G401.6 (cell line): ENCODE data around the gene TMEM125.

Experiments used
- FAIRE-seq: peaks from 2 replicates; lab custom pipeline; 2012; peaks lifted over from hg19 to GRCh38; lab: Jason Lieb, UNC

Gene TMEM125

DNA sequence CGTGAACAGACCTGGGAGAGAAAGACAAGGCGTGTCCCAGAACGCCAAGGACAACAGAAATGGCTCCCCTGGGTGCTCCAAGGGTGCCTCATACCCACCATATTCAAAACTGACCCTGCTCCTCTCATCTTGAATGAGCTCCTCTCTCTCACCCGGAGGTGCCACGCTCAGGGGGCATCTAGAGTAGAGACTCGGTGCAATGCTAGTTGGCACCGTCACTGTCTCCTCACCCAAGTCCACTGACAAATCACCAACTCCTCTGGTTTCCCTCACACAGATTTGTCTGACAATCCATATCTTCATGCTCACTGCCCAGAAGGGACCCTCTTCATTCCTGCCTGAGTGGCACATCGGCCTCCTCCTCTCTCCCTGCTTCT is 5.0 kb downstream of the TMEM125 start:
- FAIRE-seq: no peak

DNA sequence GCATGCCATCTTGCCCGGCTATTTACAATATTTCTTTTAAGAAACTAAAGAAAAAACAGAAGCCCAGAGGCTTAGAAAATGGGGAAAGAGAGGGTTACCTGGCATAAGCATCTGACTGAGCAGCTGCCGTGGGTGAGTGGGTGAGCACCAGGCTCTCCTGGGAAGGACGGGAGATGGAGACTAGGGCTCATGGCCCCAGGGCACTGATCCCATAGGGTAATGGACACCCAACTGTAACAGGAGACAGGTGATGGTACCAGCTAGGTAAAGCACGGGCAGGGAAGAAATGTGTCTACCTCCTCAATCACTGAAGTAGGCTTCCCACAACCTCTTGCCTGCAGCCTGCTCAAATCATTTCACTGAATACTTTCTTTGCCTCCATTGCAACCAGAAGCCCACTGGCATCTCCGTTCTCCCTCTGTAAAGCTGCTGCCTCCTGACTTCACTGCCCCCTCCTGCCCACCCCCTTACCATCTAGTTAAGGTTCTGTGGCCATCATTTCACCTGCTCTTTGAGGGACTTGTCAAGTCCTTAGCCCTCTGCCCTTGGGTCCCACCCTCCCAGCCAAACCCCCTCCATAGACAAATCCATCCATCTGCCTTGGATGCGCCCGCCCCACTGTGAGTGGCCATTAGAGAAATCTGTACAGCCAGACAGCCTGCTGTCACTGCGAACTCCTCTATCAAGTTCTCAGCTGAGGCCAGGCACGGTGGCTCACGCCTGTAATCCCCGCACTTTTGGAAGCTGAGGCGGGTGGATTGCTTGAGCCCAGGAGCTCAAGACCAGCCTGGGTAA is 6.2 kb downstream of the TMEM125 start:
- FAIRE-seq: no peak

DNA sequence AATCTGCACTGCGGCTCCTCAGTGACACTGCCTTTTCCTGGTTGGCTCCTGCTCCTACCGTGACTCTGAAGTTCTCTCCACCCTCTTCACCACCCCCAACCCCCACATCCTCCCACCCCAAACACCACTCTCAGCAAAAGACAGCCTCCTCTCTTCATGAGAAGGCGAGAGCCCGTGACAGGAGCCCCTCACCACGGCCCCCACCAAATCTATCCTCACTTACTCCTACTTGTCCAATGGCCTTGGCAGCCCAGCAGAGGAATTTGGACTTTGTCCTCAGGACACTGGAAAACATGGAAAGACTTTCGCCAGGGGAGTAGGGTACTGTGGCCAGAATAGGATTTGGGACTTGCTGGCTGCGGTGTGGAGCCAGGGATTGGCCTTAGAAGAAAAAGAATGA is 6.9 kb downstream of the TMEM125 start:
- no peak for FAIRE-seq

GRCh38 chr1:43277116-43277876 is 7.5 kb downstream of the TMEM125 start:
- FAIRE-seq: no peak

- FAIRE-seq: no peak
Observed at GRCh38 chr1:43279161-43279560, 9.4 kb downstream of the TMEM125 start.

DNA sequence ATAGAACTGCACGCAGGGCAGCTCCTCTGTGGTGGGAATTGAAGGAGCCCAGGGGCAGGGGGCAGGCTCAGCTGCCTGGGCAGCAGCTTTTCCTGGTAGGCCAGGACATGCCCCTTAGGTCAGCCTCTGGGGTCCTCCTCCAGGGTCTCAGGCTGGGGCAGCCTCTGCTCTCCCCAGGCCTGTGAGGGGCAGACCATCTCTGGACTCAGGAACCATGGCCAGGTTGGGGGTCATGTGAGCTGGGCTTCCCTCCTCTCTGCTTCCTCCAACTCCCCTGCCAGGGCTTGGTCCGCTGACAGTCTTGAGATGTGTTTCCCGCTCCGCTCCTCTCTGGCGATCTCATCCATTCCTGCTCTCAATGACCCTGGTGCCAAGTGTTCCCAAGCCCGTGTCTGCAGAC is 9.9 kb downstream of the TMEM125 start:
- no peak for FAIRE-seq

- no peak for FAIRE-seq
Observed at GRCh38 chr1:43280692-43281091, 10.9 kb downstream of the TMEM125 start.

DNA sequence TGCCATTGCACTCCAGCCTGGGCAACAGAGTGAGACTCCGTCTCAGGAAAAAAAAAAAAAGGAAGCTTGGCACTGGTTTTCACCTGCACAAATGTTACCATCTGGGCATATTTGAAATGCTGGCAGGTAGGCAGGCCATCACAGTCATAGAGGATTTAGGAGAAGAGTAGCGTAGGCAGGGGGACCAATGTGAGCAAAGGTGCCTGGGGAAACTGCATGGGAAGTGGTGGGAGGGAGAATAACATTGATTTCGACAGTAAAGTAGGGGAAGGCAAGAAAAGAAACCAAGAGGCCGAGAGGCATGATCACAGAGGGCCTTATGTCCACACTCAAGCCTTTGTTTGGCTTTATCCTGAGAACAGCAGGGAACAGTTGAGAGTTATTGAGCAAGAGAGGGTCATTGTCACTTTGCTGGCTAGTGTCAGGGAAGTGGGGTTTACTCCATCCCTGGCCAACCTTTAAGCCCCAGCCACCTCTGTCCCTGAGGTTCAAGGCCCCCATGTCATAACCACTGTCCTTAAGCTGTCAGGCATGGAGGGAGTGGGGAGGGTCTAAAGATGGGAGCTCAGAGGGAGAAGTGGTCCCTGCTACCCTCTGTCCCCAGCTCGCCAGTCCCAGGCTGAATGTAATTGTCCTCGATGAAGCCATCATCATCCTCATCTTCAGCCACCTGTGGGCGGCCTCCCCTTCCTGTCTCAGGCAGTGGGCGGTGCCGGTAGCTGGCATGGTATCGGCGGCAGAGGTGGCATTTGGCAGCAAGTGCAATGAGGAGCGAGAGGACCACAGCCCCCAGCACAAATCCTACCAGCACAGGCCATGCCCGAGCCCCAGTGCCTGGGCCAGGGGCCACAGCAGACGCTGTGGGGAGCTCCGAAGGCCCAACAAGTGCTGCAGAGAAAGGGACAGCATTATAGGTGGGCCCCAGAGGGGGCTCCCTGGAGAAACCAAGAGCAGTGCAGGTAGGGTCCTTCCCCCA is 12.7 kb downstream of the TMEM125 start:
- FAIRE-seq: no peak

DNA sequence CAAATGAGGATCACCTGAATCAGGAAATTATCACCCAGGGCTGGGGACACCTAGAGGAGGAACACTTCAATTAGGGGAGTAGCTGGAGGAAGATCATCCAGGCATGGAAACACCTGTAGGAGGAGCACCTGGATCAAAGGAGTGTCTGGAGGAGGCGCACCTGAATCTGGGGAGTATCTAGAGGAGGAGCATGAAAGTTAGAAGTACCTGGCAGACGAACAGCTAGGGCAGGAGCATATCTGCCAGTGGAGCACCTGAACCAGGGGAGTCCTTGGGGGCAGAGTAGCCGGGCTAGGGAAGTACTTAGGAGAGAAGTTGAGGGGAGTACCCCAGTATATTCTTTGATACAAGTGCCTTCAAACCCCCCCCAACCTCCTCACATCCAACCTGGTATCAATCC is 14.3 kb downstream of the TMEM125 start:
- FAIRE-seq: no peak

GRCh38 chr1:43284546-43285110 is 14.8 kb downstream of the TMEM125 start:
- no peak for FAIRE-seq

DNA sequence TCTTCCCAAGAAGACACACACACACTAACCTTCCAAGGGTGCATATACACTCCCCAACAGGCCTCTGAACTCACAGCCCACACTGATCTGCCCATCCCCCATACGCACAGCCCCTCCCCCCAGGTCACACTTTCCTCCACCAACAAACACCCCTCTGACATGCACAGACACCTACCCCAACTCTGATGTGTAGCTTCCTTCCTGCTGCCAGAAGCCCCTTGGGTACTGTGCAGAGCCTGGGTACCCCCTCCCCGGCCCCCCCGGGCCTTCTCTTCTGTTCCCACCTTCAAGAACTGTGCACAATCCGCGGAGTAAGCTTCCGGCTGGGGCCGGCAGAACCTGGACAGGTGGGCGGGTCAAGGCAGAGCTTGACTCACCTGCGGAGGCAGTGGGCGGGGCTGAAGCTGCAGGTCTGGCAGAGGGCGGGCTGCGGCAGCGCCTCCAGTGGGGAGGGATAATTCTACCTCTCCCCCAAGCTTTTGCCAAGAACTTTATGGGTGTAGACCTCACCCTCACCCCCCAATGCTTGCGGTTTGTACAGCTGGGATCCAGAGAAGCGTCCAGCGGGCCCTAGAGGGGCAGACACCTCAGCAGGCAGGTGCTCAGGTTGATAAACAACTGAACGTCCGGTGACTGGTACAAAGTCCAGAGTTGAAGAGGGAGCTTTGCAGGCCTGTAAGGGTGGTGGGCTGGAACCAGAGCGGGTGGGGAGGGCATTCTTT is 15.6 kb downstream of the TMEM125 start, which contains the start of gene C1orf210:
C1orf210 (minus strand) TSS at position 313 of the 722 bp plus-strand sequence. CDS start 2,311 bp downstream, outside the sequence.
- no peak for FAIRE-seq

DNA sequence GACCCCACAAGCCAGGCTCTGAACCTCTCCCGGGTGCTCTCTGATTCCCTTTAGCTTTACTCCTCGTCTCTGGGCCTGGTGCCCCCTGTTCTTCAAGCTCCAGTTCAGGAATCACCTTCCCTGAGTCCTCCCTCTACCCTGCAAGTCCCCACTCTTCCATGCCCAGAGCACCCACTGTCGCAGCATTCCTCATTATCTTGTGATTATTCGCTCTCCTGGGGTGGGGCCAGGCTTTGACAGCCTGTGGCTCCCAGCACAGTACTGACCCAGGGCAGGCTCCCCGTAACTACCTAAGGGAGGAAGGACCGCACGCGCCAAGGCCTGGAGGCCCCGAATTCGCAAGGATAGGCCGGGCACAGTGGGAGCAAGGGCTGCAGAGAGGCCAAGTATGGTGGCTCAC is 16.3 kb downstream of the TMEM125 start:
- FAIRE-seq: no peak

DNA sequence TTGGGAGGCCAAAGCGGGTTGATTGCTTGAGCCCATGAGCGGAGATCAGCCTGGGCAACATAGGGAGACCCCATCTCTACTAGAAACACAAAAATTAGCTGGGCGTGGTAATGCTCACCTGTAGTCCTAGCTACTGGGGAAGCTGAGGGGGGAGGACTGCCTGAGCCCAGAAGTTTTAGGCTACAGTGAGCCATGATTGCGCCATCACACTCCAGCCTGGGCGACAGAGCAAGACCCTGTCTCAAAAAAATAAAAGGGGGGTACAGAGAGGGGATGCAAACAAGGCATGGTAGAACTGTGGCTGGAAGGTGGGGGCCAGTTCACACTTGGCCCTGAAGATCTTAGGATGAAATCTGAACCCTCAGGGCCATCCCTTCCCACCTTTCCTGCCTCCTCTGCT is 16.8 kb downstream of the TMEM125 start:
- FAIRE-seq: no peak

DNA sequence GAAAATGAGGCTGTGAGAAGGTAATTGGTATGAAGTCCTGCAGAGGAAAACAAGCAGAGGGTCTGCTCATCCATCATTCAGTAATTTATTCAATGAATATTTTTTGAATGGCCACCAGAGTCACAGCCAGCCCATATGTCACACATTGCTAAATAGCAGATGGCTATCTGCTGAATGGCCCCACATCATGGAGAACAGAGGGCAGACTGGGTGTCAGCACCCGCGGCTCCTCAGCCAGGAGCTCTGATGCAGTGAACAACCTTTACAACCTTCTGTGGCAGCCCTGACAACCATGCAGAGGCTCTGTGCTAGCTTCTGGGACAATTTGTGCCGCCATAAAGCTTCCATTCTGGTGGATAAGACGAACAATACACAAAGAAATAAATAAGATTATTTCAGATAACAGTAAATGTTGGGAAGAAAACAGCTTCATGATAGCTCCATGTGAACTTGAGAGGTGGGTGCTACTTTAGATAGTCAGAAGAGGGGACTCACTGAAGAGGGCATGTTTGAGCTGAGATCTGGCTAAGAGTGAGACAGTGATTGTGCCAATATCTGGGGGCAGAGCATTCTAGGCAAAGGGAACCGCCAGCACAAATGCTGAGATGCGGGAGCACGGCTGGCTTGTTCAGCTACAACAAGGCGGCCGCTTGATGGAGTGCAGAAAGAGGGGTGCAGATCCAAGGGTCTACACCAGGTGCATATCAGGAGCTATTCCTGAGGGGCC is 18.4 kb downstream of the TMEM125 start:
- FAIRE-seq: no peak

DNA sequence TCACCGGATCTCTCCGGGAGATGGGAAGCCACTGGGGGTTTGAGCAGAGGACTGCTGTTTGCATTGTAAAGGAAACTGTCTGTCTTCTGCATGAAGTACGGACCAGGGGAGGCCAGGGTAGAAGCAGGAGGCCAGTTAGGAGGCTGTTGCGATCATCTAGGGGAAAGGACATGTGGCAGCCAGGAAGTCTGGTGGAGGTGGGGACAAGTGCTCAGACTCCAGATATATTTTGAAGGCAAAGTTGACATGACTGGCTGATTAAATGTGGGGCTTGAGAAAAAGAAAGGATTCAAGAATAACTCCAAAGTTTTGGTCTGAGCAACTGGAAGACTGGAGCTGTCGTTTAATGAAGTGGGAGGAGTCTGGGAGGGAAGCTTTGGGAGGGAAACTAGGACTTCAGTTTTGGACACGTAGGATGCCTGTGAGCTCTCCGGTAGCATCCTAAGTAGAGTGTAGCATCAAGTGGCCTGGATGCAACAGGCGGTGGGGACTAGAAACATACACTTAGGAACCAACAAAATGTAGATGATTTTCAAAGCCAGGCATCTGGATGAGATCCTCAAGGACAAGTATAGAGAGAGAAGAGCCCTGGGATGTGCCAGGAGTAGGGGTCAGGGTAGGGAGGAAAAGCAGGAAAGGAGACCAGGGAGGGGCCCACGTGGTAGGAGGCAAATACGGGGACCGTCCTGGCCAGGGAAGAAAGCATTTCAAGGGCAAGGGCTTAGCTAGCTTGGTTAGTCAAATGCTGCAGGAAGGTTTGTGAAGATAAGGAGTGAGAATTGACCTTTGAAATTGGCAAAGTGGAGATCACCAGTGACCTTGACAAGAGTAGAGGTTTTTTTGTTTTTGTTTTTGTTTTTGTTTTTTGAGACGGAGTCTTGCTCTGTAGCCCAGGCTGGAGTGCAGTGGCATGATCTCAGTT is 19.3 kb downstream of the TMEM125 start:
- no peak for FAIRE-seq

- no peak for FAIRE-seq
Observed at GRCh38 chr1:43292216-43292615, 22.4 kb downstream of the TMEM125 start.

- no peak for FAIRE-seq
Observed at GRCh38 chr1:43292679-43293078, 22.9 kb downstream of the TMEM125 start.

- FAIRE-seq: no peak
Observed at GRCh38 chr1:43293176-43293575, 23.4 kb downstream of the TMEM125 start.

DNA sequence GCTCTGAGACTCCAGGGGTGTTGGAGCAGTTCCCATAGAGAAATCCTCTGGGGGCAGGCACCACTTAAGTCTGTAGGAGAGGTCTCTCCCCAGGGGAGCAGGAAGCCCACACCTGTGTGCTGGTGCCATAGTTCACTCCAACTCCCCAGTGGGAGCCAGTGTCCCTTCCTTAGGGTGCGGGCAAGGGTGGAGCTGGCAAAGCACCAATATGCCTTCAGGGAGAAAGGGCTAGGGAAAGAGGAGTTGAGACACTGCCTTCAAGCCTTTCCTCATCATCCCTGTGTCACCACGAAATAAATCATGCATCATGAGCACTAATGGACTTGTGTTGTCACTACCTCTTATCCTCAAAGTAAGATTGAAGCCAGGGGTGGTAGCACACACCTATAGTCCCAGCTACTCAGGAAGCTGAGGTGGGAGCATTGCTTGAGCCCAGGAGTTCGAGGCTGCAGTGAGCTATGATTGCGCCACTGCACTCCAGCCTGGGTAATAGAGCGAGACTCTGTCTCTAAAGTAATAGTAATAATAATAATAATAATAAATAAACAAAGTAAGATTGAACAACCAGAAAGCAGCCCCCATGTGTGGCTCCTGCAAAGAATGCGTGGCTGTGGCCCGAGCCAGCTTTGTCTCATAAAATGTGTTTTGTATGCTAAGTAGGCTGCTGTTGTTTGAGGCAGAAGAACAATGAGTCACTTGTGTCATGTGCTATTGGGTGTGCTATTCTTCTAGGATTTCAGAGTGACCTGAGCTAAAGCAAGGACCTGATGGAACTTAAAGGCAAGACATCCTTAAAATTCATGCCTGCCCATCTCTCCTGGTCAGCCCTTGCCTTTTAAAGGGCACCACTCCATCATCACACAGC is 24.3 kb downstream of the TMEM125 start:
- FAIRE-seq: no peak
